Neural progenitor cell (in vitro differentiated cells): ENCODE data around the gene MKLN1.

Source experiments
- EZH2 ChIP-seq: fragments of 200-600 bp; sonication (generic); IDR thresholded peaks from 2 replicates; pipeline ENCODE4 v1.6.1; 2017; ENCODE audit warnings: antibody characterized with exemption, mild to moderate bottlenecking, moderate library complexity
- EZH2phosphoT487 ChIP-seq: fragments of 200-600 bp; sonication (generic); IDR thresholded peaks from 2 replicates; pipeline ENCODE4 v1.6.1; 2017; ENCODE audit warnings: antibody characterized with exemption
- TF ChIP-seq, protein P1 (sequence below): fragments of 200-600 bp; sonication (generic); IDR thresholded peaks from 2 replicates; pipeline ENCODE4 v1.5.1; 2017; ENCODE audit warnings: antibody characterized with exemption, mild to moderate bottlenecking

DNA sequence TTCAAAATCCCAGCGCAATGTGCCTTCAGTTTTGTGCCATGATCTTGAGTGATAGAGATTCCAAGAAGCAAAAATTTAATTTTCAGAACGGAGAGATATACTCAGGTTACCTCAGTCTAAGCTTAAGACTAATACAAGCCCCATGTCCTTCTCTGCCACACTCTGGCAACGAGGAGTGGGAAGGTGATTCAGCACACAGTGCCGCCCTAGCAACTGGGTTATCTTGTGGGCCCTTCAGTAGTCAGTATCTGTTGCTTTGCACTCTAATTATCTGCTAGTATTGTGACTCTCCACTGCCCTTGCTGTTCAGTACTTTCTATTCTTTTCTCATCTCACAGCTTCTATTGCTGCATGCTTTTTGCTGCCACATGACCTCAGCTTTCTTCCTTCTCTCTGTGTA lies 39.2 kb upstream of the MKLN1 start:
- TF ChIP-seq EZH2 (no peak), EZH2phosphoT487 (no peak)
- TF ChIP-seq, protein P1, sequence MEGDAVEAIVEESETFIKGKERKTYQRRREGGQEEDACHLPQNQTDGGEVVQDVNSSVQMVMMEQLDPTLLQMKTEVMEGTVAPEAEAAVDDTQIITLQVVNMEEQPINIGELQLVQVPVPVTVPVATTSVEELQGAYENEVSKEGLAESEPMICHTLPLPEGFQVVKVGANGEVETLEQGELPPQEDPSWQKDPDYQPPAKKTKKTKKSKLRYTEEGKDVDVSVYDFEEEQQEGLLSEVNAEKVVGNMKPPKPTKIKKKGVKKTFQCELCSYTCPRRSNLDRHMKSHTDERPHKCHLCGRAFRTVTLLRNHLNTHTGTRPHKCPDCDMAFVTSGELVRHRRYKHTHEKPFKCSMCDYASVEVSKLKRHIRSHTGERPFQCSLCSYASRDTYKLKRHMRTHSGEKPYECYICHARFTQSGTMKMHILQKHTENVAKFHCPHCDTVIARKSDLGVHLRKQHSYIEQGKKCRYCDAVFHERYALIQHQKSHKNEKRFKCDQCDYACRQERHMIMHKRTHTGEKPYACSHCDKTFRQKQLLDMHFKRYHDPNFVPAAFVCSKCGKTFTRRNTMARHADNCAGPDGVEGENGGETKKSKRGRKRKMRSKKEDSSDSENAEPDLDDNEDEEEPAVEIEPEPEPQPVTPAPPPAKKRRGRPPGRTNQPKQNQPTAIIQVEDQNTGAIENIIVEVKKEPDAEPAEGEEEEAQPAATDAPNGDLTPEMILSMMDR: no peak
